Lower leg skin (tissue), 3 donors: ENCODE measurements around the gene TMEM154.

Experiments used
- CTCF ChIP-seq, 3 donors: fragments of 450-650 bp; IDR thresholded peaks; one replicate each; pipeline ENCODE4 v1.5.1; 2016; ENCODE audit warnings: antibody characterized with exemption in 3 of 3, mild to moderate bottlenecking in 3 of 3, moderate library complexity in 2 of 3
- POLR2A ChIP-seq, 2 donors: fragments of 450-650 bp; IDR thresholded peaks; one replicate each; pipeline ENCODE4 v1.6.1; 2016 to 2017; ENCODE audit warnings: antibody characterized with exemption in 2 of 2, mild to moderate bottlenecking in 1 of 2, moderate library complexity in 1 of 2

- no peak for TF ChIP-seq CTCF (IDR thresholded peaks at IDR 0.05)
- TF ChIP-seq POLR2A (IDR thresholded peaks at IDR 0.05), result no peak
Observed at GRCh38 chr4:152674359-152674758, 5.4 kb downstream of the TMEM154 start.
